Loucy (cell line): ENCODE measurements around the gene RIPOR3.

Experiments used
- EZH2phosphoT487 ChIP-seq: fragments of 200-600 bp; IDR thresholded peaks from 2 replicates; pipeline ENCODE4 v1.6.1; 2018; ENCODE audit warnings: antibody characterized with exemption, mild to moderate bottlenecking, moderate library complexity, borderline replicate concordance
- TF ChIP-seq, protein P1 (sequence below): fragments of 200-600 bp; sonication (generic); conservative IDR thresholded peaks from 2 replicates; pipeline ENCODE4 v1.5.1; 2014; ENCODE audit warnings: mild to moderate bottlenecking, antibody characterized with exemption, low read length

GRCh38 chr20:50686821-50687220 is 4.5 kb downstream of the RIPOR3 start:
- TF ChIP-seq, protein P1, sequence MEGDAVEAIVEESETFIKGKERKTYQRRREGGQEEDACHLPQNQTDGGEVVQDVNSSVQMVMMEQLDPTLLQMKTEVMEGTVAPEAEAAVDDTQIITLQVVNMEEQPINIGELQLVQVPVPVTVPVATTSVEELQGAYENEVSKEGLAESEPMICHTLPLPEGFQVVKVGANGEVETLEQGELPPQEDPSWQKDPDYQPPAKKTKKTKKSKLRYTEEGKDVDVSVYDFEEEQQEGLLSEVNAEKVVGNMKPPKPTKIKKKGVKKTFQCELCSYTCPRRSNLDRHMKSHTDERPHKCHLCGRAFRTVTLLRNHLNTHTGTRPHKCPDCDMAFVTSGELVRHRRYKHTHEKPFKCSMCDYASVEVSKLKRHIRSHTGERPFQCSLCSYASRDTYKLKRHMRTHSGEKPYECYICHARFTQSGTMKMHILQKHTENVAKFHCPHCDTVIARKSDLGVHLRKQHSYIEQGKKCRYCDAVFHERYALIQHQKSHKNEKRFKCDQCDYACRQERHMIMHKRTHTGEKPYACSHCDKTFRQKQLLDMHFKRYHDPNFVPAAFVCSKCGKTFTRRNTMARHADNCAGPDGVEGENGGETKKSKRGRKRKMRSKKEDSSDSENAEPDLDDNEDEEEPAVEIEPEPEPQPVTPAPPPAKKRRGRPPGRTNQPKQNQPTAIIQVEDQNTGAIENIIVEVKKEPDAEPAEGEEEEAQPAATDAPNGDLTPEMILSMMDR, result no peak
- TF ChIP-seq EZH2phosphoT487, result no peak
